Activated effector memory CD4-positive, alpha-beta T cell treated with Interleukin-2 at 50 U/mL for 16 hours (primary cell): Measurements from ENCODE around the gene THAP6.
A peak's percentile ranks its signal among the peaks of the same experiment; 100 is the strongest.
"Not testable (repeated sequence)": the region's sequence is repeated elsewhere in the genome, so short reads cannot be mapped to it uniquely, and the experiment has no call there.

ENCODE experiments used
- DNase-seq: peaks from one replicate; pipeline ENCODE4 v3.0.0-alpha.2; 2020

THAP6 gene

GRCh38 chr4:75514131-75514948 is at the start of gene THAP6, which contains the start of gene RCHY1:
Gene THAP6 (plus strand): TSS chr4:75514473. CDS start chr4:75515453, 980 bp downstream.
Gene RCHY1 (minus strand): TSS chr4:75514403. CDS start chr4:75514286, 117 bp downstream.
- peak; percentile 88 for DNase-seq

GRCh38 chr4:75469896-75470295 is 44.4 kb upstream of the THAP6 start:
- no peak for DNase-seq

GRCh38 chr4:75470738-75471137 is 43.5 kb upstream of the THAP6 start:
- DNase-seq = no peak

GRCh38 chr4:75477201-75477600 is 37.1 kb upstream of the THAP6 start:
- DNase-seq = no peak

- DNase-seq = no peak
Measured at GRCh38 chr4:75484190-75484589, 30.1 kb upstream of the THAP6 start.

GRCh38 chr4:75490155-75490554 is 24.1 kb upstream of the THAP6 start:
- DNase-seq = no peak

GRCh38 chr4:75494563-75494962 is 19.7 kb upstream of the THAP6 start:
- no peak for DNase-seq

- no peak for DNase-seq
Measured at GRCh38 chr4:75495476-75495875, 18.8 kb upstream of the THAP6 start.

GRCh38 chr4:75496406-75496805 is 17.9 kb upstream of the THAP6 start:
- DNase-seq = no peak

- no peak for DNase-seq
Measured at GRCh38 chr4:75497133-75497532, 17.1 kb upstream of the THAP6 start.

- DNase-seq = no peak
Measured at GRCh38 chr4:75498041-75498440, 16.2 kb upstream of the THAP6 start.

GRCh38 chr4:75499900-75500299 is 14.4 kb upstream of the THAP6 start:
- DNase-seq = no peak

GRCh38 chr4:75502671-75503070 is 11.6 kb upstream of the THAP6 start:
- no peak for DNase-seq

GRCh38 chr4:75505630-75506029 is 8.6 kb upstream of the THAP6 start:
- DNase-seq = no peak

GRCh38 chr4:75509592-75509991 is 4.7 kb upstream of the THAP6 start:
- DNase-seq = not testable (repeated sequence)

GRCh38 chr4:75511841-75512240 is 2.4 kb upstream of the THAP6 start:
- no peak for DNase-seq

GRCh38 chr4:75512386-75513211 is 1.7 kb upstream of the THAP6 start:
- no peak for DNase-seq

GRCh38 chr4:75513526-75514130 is 645 bp upstream of the THAP6 start:
- no peak for DNase-seq

- DNase-seq = no peak
Measured at GRCh38 chr4:75514949-75515612, 808 bp downstream of the THAP6 start.

GRCh38 chr4:75516144-75516543 is 1.9 kb downstream of the THAP6 start:
- no peak for DNase-seq

GRCh38 chr4:75519452-75519851 is 5.2 kb downstream of the THAP6 start:
- DNase-seq = not testable (repeated sequence)

GRCh38 chr4:75525086-75525485 is 10.8 kb downstream of the THAP6 start:
- DNase-seq = no peak

- no peak for DNase-seq
Measured at GRCh38 chr4:75525910-75526309, 11.6 kb downstream of the THAP6 start.
